HG02973 (cell line): ENCODE data around the gene TESK2.
"Not testable (repeated sequence)": the region's sequence is repeated elsewhere in the genome, so short reads cannot be mapped to it uniquely, and the experiment has no call there.

Source experiments
- ATAC-seq: cut with Tn5 transposase; IDR thresholded peaks from one replicate; pipeline ENCODE4 v1.9.1; 2021; ENCODE audit warnings: moderate library complexity; ENCODE audit not compliant: unreplicated experiment

Gene TESK2

GRCh38 chr1:45414746-45415145, 76.2 kb downstream of the TESK2 start:
- no peak for ATAC-seq

GRCh38 chr1:45412899-45413298, 78.1 kb downstream of the TESK2 start:
- ATAC-seq: no peak

- ATAC-seq: no peak
Measured at GRCh38 chr1:45411510-45411899, 79.5 kb downstream of the TESK2 start.

- no peak for ATAC-seq
Measured at GRCh38 chr1:45410850-45411509, 80.0 kb downstream of the TESK2 start.

GRCh38 chr1:45409276-45409675, 81.7 kb downstream of the TESK2 start:
- ATAC-seq: no peak

GRCh38 chr1:45407629-45408287, 83.2 kb downstream of the TESK2 start:
- no peak for ATAC-seq

GRCh38 chr1:45405636-45406035, 85.3 kb downstream of the TESK2 start:
- no peak for ATAC-seq

- no peak for ATAC-seq
Measured at GRCh38 chr1:45403718-45404117, 87.2 kb downstream of the TESK2 start.

- no peak for ATAC-seq
Measured at GRCh38 chr1:45403298-45403697, 87.7 kb downstream of the TESK2 start.

- no peak for ATAC-seq
Measured at GRCh38 chr1:45401524-45401923, 89.4 kb downstream of the TESK2 start.

- no peak for ATAC-seq
Measured at GRCh38 chr1:45400049-45400448, 90.9 kb downstream of the TESK2 start.

GRCh38 chr1:45397285-45397684, 93.7 kb downstream of the TESK2 start:
- no peak for ATAC-seq

- no peak for ATAC-seq
Measured at GRCh38 chr1:45395582-45395981, 95.4 kb downstream of the TESK2 start.

GRCh38 chr1:45395051-45395450, 95.9 kb downstream of the TESK2 start:
- ATAC-seq: no peak

- ATAC-seq: peak; percentile 57
Measured at GRCh38 chr1:45394342-45394741, 96.6 kb downstream of the TESK2 start.

GRCh38 chr1:45393718-45394302, 97.2 kb downstream of the TESK2 start:
- peak; percentile 79 for ATAC-seq

GRCh38 chr1:45386219-45386618, 104.7 kb downstream of the TESK2 start:
- ATAC-seq: no peak

- no peak for ATAC-seq
Measured at GRCh38 chr1:45385302-45385701, 105.7 kb downstream of the TESK2 start.

- ATAC-seq: not testable (repeated sequence)
Measured at GRCh38 chr1:45384213-45384612, 106.8 kb downstream of the TESK2 start.

GRCh38 chr1:45383191-45383590, 107.8 kb downstream of the TESK2 start:
- no peak for ATAC-seq

- ATAC-seq: no peak
Measured at GRCh38 chr1:45381243-45381642, 109.7 kb downstream of the TESK2 start.

GRCh38 chr1:45380730-45381129, 110.2 kb downstream of the TESK2 start:
- no peak for ATAC-seq
